Tibial nerve (tissue), 4 donors: ENCODE results near the gene NKD2. TPM values are rescaled to one million over a fixed set of nuclear protein-coding genes. Genes with fewer than 3 reads are reported as not detected.

ENCODE experiments used
- DNase-seq, 2 donors: peaks; one replicate each; pipeline ENCODE4 v3.0.0-alpha.2; 2019; ENCODE audit warnings: low spot score in 2 of 2
- H3K27ac ChIP-seq, 4 donors: fragments of 200-600 bp; sonication (generic) in 3 of 4; one replicate each; pipeline ENCODE4 v1.5.1; 2017 to 2019; ENCODE audit warnings: mild to moderate bottlenecking in 1 of 4
- H3K27me3 ChIP-seq, 2 donors: fragments of 200-600 bp; sonication (generic) in 1 of 2; one replicate each; pipeline versions ENCODE4 v1.5.1 to v1.6.0; 2017 to 2019
- H3K36me3 ChIP-seq, 3 donors: fragments of 200-600 bp; sonication (generic); one replicate each; pipeline ENCODE4 v1.5.1; 2018 to 2019
- H3K4me1 ChIP-seq, 4 donors: fragments of 200-600 bp; sonication (generic) in 3 of 4; one replicate each; pipeline ENCODE4 v1.5.1; 2017 to 2019
- H3K4me3 ChIP-seq, 4 donors: fragments of 200-600 bp; sonication (generic) in 3 of 4; one replicate each; pipeline ENCODE4 v1.5.1; 2017 to 2019; ENCODE audit warnings: mild to moderate bottlenecking in 1 of 4, moderate library complexity in 1 of 4
- H3K9me3 ChIP-seq, 4 donors: fragments of 200-600 bp; sonication (generic) in 3 of 4; one replicate each; pipeline ENCODE4 v1.5.1; 2017 to 2019
- CTCF ChIP-seq, 5 experiments: fragments of 200-600 bp in 3 of 5; fragments of 450-650 bp in 2 of 5; sonication (generic) in 3 of 5; IDR thresholded peaks; one replicate each; pipeline ENCODE4 v1.5.1; 2016 to 2019; ENCODE audit warnings: antibody characterized with exemption in 5 of 5, mild to moderate bottlenecking in 3 of 5, moderate library complexity in 2 of 5
- EP300 ChIP-seq, 2 donors: sonication (generic); formaldehyde crosslinking; IDR thresholded peaks; one replicate each; pipeline ENCODE4 v1.6.1; 2017; ENCODE audit warnings: antibody characterized with exemption in 2 of 2, mild to moderate bottlenecking in 1 of 2
- POLR2A ChIP-seq, 2 donors: fragments of 450-650 bp; IDR thresholded peaks; one replicate each; pipeline ENCODE4 v1.6.1; 2017; ENCODE audit warnings: antibody characterized with exemption in 2 of 2, mild to moderate bottlenecking in 2 of 2, moderate library complexity in 2 of 2
- WGBS, 2 donors: methylation state at CpG; one replicate each; pipeline ENCODE4 v1.1.5; 2018; 5-methylcytosine and 5-hydroxymethylcytosine counted together
- total RNA-seq, 4 donors: library from RNA; depleted of rRNA; stranded (reverse); fragments of >200 nt; gene quantifications; one replicate each; pipeline ENCODE4 v1.1.0, GENCODE V29; 2016

Gene NKD2
- 1 to 10 TPM in 1 of 4 donors, under 1 TPM in 1, not detected in 2; 0.60 to 4.7 TPM for total RNA-seq

- Histone ChIP-seq H3K27me3 (peaks cover 2 to 42% of the 10 kb centered on the region in 2 donors), H3K27ac (no peak within 1 kb of the TSS), H3K36me3 (no peaks in the 10 kb centered on the region), H3K4me1 (peaks cover 0 to 46% (median 18%) of the 10 kb centered on the region in 4 donors), H3K4me3 (peak within 1 kb of the TSS in 3 of 4 donors; percentile 22 to 55 (median 43)), H3K9me3 (no peaks in the 10 kb centered on the region)
- TF ChIP-seq POLR2A (IDR thresholded peaks at IDR 0.05), result no peak
- TF ChIP-seq CTCF (IDR thresholded peaks at IDR 0.05), result peak; percentile 37 to 83 (median 77)
- WGBS, 2 donors, result 7 to 10% methylated on average over 6 to 14 of the region's 108 CpGs
- peak in 1 of 2 donors; percentile 8 for DNase-seq
Observed at GRCh38 chr5:1008451-1009358, at the start of gene NKD2. TSS of gene NKD2 (plus strand) at chr5:1008802. CDS start at chr5:1009058, 256 bp downstream.

GRCh38 chr5:959581-960531, 48.7 kb upstream of the NKD2 start:
- no peak overlapping the region for H3K4me3 ChIP-seq
- no peaks in the 10 kb centered on the region for H3K36me3 ChIP-seq
- no peaks in the 10 kb centered on the region for H3K9me3 ChIP-seq
- H3K27ac ChIP-seq, result no peak overlapping the region
- DNase-seq, result no peak
- H3K4me1 ChIP-seq, result peaks cover 0 to 43% (median 19%) of the 10 kb centered on the region in 4 donors
- WGBS, 2 donors, result 85 to 92% methylated on average over 30 to 40 of the region's 47 CpGs
- H3K27me3 ChIP-seq, result peaks cover 0 to 10% of the 10 kb centered on the region in 2 donors
- no peak for TF ChIP-seq POLR2A (IDR thresholded peaks at IDR 0.05)
- no peak for TF ChIP-seq CTCF (IDR thresholded peaks at IDR 0.05)
- no peak for TF ChIP-seq EP300 (IDR thresholded peaks at IDR 0.05)

GRCh38 chr5:960551-960950, 48.1 kb upstream of the NKD2 start:
- H3K9me3 ChIP-seq, result no peaks in the 10 kb centered on the region
- no peak for DNase-seq
- H3K27me3 ChIP-seq, result peaks cover 0 to 10% of the 10 kb centered on the region in 2 donors
- no peak overlapping the region for H3K4me3 ChIP-seq
- H3K4me1 ChIP-seq, result peaks cover 0 to 42% (median 17%) of the 10 kb centered on the region in 4 donors
- TF ChIP-seq EP300 (IDR thresholded peaks at IDR 0.05), result no peak
- no peak for TF ChIP-seq CTCF (IDR thresholded peaks at IDR 0.05)
- no peak for TF ChIP-seq POLR2A (IDR thresholded peaks at IDR 0.05)
- H3K36me3 ChIP-seq, result no peaks in the 10 kb centered on the region
- no peak overlapping the region for H3K27ac ChIP-seq
- WGBS, 2 donors, result 76 to 83% methylated on average over 7 of the region's 7 CpGs

GRCh38 chr5:961002-961710, 47.4 kb upstream of the NKD2 start:
- H3K9me3 ChIP-seq, result no peaks in the 10 kb centered on the region
- peaks cover 0 to 36% (median 14%) of the 10 kb centered on the region in 4 donors for H3K4me1 ChIP-seq
- 84% methylated on average over 13 to 27 of the region's 27 CpGs for WGBS, 2 donors
- DNase-seq, result no peak
- H3K27me3 ChIP-seq, result peaks cover 0 to 10% of the 10 kb centered on the region in 2 donors
- no peak for TF ChIP-seq CTCF (IDR thresholded peaks at IDR 0.05)
- H3K36me3 ChIP-seq, result no peaks in the 10 kb centered on the region
- no peak overlapping the region for H3K27ac ChIP-seq
- no peak overlapping the region for H3K4me3 ChIP-seq
